Gastrocnemius medialis (tissue), 4 donors: Measurements from ENCODE around the gene OSTC.

Source experiments
- POLR2A ChIP-seq, 2 donors: fragments of 450-650 bp; IDR thresholded peaks; one replicate each; pipeline ENCODE4 v1.6.1; 2017; ENCODE audit warnings: antibody characterized with exemption in 2 of 2, mild to moderate bottlenecking in 2 of 2, moderate library complexity in 2 of 2
- TF ChIP-seq, protein P1 (sequence below), 5 experiments: fragments of 450-650 bp in 3 of 5; fragments of 200-600 bp in 2 of 5; sonication (generic) in 2 of 5; IDR thresholded peaks in 4 of 5; conservative IDR thresholded peaks in 1 of 5; 1 replicate in 4 of 5; 2 replicates in 1 of 5; pipeline ENCODE4 v1.5.1; 2016 to 2019; ENCODE audit warnings: antibody characterized with exemption in 5 of 5, mild to moderate bottlenecking in 3 of 5, moderate library complexity in 3 of 5

DNA sequence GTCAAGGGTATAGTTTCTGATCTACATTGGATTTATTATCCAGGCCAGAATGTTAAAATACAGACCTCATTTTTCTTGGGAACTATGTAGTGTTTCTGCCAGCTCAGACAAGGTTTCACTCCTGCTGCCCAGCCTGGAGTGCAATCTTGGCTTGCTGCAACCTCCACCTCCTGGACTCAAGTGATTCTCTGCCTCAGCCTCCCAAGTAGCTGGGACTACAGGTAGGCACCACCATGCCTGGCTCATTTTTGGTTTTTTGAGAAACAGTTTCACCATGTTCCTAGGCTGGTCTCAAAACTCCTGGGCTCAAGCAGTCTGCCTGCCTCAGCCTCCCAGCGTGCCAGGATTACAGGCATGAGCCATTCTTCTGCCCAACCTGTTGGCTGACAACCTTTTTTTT, 24.3 kb upstream of the OSTC start:
- TF ChIP-seq, protein P1, sequence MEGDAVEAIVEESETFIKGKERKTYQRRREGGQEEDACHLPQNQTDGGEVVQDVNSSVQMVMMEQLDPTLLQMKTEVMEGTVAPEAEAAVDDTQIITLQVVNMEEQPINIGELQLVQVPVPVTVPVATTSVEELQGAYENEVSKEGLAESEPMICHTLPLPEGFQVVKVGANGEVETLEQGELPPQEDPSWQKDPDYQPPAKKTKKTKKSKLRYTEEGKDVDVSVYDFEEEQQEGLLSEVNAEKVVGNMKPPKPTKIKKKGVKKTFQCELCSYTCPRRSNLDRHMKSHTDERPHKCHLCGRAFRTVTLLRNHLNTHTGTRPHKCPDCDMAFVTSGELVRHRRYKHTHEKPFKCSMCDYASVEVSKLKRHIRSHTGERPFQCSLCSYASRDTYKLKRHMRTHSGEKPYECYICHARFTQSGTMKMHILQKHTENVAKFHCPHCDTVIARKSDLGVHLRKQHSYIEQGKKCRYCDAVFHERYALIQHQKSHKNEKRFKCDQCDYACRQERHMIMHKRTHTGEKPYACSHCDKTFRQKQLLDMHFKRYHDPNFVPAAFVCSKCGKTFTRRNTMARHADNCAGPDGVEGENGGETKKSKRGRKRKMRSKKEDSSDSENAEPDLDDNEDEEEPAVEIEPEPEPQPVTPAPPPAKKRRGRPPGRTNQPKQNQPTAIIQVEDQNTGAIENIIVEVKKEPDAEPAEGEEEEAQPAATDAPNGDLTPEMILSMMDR (IDR thresholded peaks at IDR 0.05 in 4 of 5, conservative IDR thresholded peaks at IDR 0.05 in 1 of 5), result no peak
- no peak for TF ChIP-seq POLR2A (IDR thresholded peaks at IDR 0.05)
